Neural progenitor cell (in vitro differentiated cells): ENCODE results near the gene GPR42. TPM values are rescaled to one million over a fixed set of nuclear protein-coding genes. Genes with fewer than 3 reads are reported as not detected.

ENCODE experiments used
- DNase-seq: peaks from one replicate; pipeline ENCODE4 v3.0.0-alpha.2; 2016; ENCODE audit warnings: low spot score
- H2AFZ ChIP-seq: fragments of 200-600 bp; sonication (generic); replicated peaks from 2 replicates; pipeline ENCODE4 v1.6.1; 2016; ENCODE audit warnings: antibody characterized with exemption
- H3F3A ChIP-seq: fragments of 200-600 bp; sonication (generic); 2 replicates; pipeline ENCODE4 v1.6.1; 2016; ENCODE audit warnings: antibody characterized with exemption, low read depth
- H3K27ac ChIP-seq: fragments of 200-600 bp; sonication (generic); 2 replicates; pipeline ENCODE4 v1.5.1; 2016; ENCODE audit warnings: mild to moderate bottlenecking
- H3K27me3 ChIP-seq: fragments of 200-600 bp; sonication (generic); 2 replicates; pipeline ENCODE4 v1.6.1; 2016; ENCODE audit warnings: mild to moderate bottlenecking, moderate library complexity
- H3K36me3 ChIP-seq: fragments of 200-600 bp; sonication (generic); 2 replicates; pipeline ENCODE4 v1.5.1; 2016
- H3K4me1 ChIP-seq: fragments of 200-600 bp; sonication (generic); 2 replicates; pipeline ENCODE4 v1.6.1; 2016; ENCODE audit warnings: mixed run types
- H3K4me2 ChIP-seq: fragments of 200-600 bp; sonication (generic); 2 replicates; pipeline ENCODE4 v1.6.1; 2016
- H3K4me3 ChIP-seq: fragments of 200-600 bp; sonication (generic); 2 replicates; pipeline ENCODE4 v1.5.1; 2016
- H3K79me2 ChIP-seq: fragments of 200-600 bp; sonication (generic); 2 replicates; pipeline ENCODE4 v1.6.1; 2016; ENCODE audit warnings: low read depth
- H3K9ac ChIP-seq: fragments of 200-600 bp; sonication (generic); 2 replicates; pipeline ENCODE4 v1.6.1; 2016
- H3K9me3 ChIP-seq: fragments of 200-600 bp; sonication (generic); 2 replicates; pipeline ENCODE4 v1.5.1; 2016; ENCODE audit warnings: low read depth
- H4K20me1 ChIP-seq: fragments of 200-600 bp; sonication (generic); 2 replicates; pipeline ENCODE4 v1.6.1; 2016; ENCODE audit warnings: low read depth
- H3K27ac Mint-ChIP-seq: 3 replicates; pipeline ENCODE4 v1.8.0; 2021; ENCODE audit warnings: mixed read lengths
- H3K27me3 Mint-ChIP-seq: 2 replicates; pipeline ENCODE4 v1.8.0; 2022; ENCODE audit warnings: low read depth, mild to moderate bottlenecking, inconsistent platforms, moderate library complexity, mixed read lengths; ENCODE audit not compliant: insufficient read depth
- H3K36me3 Mint-ChIP-seq: 3 replicates; pipeline ENCODE4 v1.8.0; 2021; ENCODE audit warnings: mixed read lengths
- H3K4me1 Mint-ChIP-seq: 3 replicates; pipeline ENCODE4 v1.8.0; 2021; ENCODE audit warnings: mixed read lengths
- H3K4me3 Mint-ChIP-seq: 3 replicates; pipeline ENCODE4 v1.8.0; 2021; ENCODE audit warnings: mild to moderate bottlenecking, moderate library complexity, mixed read lengths
- H3K9me3 Mint-ChIP-seq: 3 replicates; pipeline ENCODE4 v1.8.0; 2020; ENCODE audit warnings: mixed read lengths
- CTCF ChIP-seq: fragments of 200-600 bp; sonication (generic); IDR thresholded peaks from 2 replicates; pipeline ENCODE4 v1.5.1; 2017; ENCODE audit warnings: antibody characterized with exemption, mild to moderate bottlenecking
- EZH2 ChIP-seq: fragments of 200-600 bp; sonication (generic); IDR thresholded peaks from 2 replicates; pipeline ENCODE4 v1.6.1; 2017; ENCODE audit warnings: antibody characterized with exemption, mild to moderate bottlenecking, moderate library complexity
- EZH2phosphoT487 ChIP-seq: fragments of 200-600 bp; sonication (generic); IDR thresholded peaks from 2 replicates; pipeline ENCODE4 v1.6.1; 2017; ENCODE audit warnings: antibody characterized with exemption
- total RNA-seq: library from RNA; depleted of rRNA; stranded (reverse); fragments of >200 nt; gene quantifications from 2 replicates; pipeline ENCODE4 v1.2.3, GENCODE V29; 2015; ENCODE audit warnings: low replicate concordance

GPR42 gene
- total RNA-seq, 1 donor from 2014 or later, result not detected

DNA sequence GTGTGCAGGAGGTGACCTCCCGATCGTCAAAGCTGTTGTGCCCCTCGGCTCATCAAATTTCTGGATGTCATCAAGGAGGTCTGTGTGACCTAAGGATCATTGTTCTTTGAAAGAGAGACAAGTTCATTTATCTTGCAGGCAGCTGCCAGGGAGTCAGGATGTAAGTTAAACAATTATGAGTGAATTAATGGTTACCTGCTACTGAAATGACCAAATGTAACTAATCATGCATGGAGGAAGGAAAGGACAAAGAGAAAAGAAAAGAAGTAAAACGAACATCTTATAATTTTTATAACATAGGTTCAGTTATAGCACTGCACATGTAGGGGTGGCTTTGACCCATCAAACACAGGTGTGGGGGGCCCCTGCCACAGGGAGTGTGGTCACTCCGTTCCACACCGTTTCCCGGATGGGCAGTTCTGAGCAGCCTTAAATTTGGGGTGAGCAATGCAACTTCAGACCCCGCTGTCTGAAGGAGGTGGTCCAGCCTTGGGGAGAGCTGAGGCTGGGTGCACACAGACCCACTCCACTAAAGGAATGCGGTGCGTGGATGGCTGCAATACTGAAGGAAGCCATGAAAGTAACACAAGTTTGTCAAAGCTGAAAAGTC, 36.6 kb upstream of the GPR42 start:
- DNase-seq, result no peak
- no peak overlapping the region for H3K4me2 ChIP-seq
- H3K4me1 ChIP-seq, result no peaks in the 10 kb centered on the region
- no peaks in the 10 kb centered on the region for H3K9me3 Mint-ChIP-seq
- no peaks in the 10 kb centered on the region for H3K27me3 ChIP-seq
- peaks cover 6% of the 10 kb centered on the region for H3K27me3 Mint-ChIP-seq
- no peak overlapping the region for H3K27ac ChIP-seq
- peaks cover 3% of the 10 kb centered on the region for H3K4me1 Mint-ChIP-seq
- no peak overlapping the region for H3K4me3 Mint-ChIP-seq
- H3K9me3 ChIP-seq, result no peaks in the 10 kb centered on the region
- H3K36me3 Mint-ChIP-seq, result no peaks in the 10 kb centered on the region
- no peaks in the 10 kb centered on the region for H4K20me1 ChIP-seq
- H3K9ac ChIP-seq, result no peak overlapping the region
- no peaks in the 10 kb centered on the region for H3F3A ChIP-seq
- H3K79me2 ChIP-seq, result no peaks in the 10 kb centered on the region
- H2AFZ ChIP-seq, result no peak overlapping the region
- no peak overlapping the region for H3K27ac Mint-ChIP-seq
- TF ChIP-seq EZH2phosphoT487 (no peak), CTCF (no peak), EZH2 (no peak)
- no peaks in the 10 kb centered on the region for H3K36me3 ChIP-seq
- H3K4me3 ChIP-seq, result no peak overlapping the region

- H3K9me3 Mint-ChIP-seq, result no peaks in the 10 kb centered on the region
- H3K4me3 ChIP-seq, result no peak overlapping the region
Measured at GRCh38 chr19:35336166-35336955, 34.5 kb upstream of the GPR42 start.

GRCh38 chr19:35337097-35337983, 33.5 kb upstream of the GPR42 start:
- no peaks in the 10 kb centered on the region for H3K9me3 ChIP-seq
- H3K4me3 ChIP-seq, result no peak overlapping the region
- H3F3A ChIP-seq, result no peaks in the 10 kb centered on the region
- no peaks in the 10 kb centered on the region for H3K36me3 ChIP-seq
- Mint-ChIP-seq H3K4me1 (peaks cover 3% of the 10 kb centered on the region), H3K4me3 (no peak overlapping the region), H3K36me3 (no peaks in the 10 kb centered on the region), H3K9me3 (no peaks in the 10 kb centered on the region), H3K27ac (no peak overlapping the region), H3K27me3 (peaks cover 6% of the 10 kb centered on the region)
- H3K27ac ChIP-seq, result no peak overlapping the region
- no peaks in the 10 kb centered on the region for H3K4me1 ChIP-seq
- H3K9ac ChIP-seq, result no peak overlapping the region
- H2AFZ ChIP-seq, result no peak overlapping the region
- no peak for DNase-seq
- H4K20me1 ChIP-seq, result no peaks in the 10 kb centered on the region
- no peaks in the 10 kb centered on the region for H3K27me3 ChIP-seq
- TF ChIP-seq EZH2phosphoT487 (no peak), CTCF (no peak), EZH2 (no peak)
- H3K4me2 ChIP-seq, result no peak overlapping the region
- H3K79me2 ChIP-seq, result no peaks in the 10 kb centered on the region

More at GRCh38 chr19:35336166-35336955, 34.5 kb upstream of the GPR42 start:
- Mint-ChIP-seq H3K27me3 (peaks cover 6% of the 10 kb centered on the region), H3K4me3 (no peak overlapping the region), H3K36me3 (no peaks in the 10 kb centered on the region), H3K27ac (no peak overlapping the region), H3K4me1 (peaks cover 3% of the 10 kb centered on the region)
- Histone ChIP-seq H4K20me1 (no peaks in the 10 kb centered on the region), H3K9me3 (no peaks in the 10 kb centered on the region), H3K9ac (no peak overlapping the region), H3K27ac (no peak overlapping the region), H3K79me2 (no peaks in the 10 kb centered on the region), H3K36me3 (no peaks in the 10 kb centered on the region), H3K4me1 (no peaks in the 10 kb centered on the region), H3K4me2 (no peak overlapping the region), H2AFZ (no peak overlapping the region), H3K27me3 (no peaks in the 10 kb centered on the region), H3F3A (no peaks in the 10 kb centered on the region)
- no peak for DNase-seq
- no peak for TF ChIP-seq EZH2
- TF ChIP-seq EZH2phosphoT487, result no peak
- TF ChIP-seq CTCF, result no peak
